ENCODE data around the gene PRKAR1B. TPM values are rescaled to one million over a fixed set of nuclear protein-coding genes. Genes with fewer than 3 reads are reported as not detected.

PRKAR1B gene
- total RNA-seq, 1 donor from 2014 or later, result 14.0 TPM

DNA sequence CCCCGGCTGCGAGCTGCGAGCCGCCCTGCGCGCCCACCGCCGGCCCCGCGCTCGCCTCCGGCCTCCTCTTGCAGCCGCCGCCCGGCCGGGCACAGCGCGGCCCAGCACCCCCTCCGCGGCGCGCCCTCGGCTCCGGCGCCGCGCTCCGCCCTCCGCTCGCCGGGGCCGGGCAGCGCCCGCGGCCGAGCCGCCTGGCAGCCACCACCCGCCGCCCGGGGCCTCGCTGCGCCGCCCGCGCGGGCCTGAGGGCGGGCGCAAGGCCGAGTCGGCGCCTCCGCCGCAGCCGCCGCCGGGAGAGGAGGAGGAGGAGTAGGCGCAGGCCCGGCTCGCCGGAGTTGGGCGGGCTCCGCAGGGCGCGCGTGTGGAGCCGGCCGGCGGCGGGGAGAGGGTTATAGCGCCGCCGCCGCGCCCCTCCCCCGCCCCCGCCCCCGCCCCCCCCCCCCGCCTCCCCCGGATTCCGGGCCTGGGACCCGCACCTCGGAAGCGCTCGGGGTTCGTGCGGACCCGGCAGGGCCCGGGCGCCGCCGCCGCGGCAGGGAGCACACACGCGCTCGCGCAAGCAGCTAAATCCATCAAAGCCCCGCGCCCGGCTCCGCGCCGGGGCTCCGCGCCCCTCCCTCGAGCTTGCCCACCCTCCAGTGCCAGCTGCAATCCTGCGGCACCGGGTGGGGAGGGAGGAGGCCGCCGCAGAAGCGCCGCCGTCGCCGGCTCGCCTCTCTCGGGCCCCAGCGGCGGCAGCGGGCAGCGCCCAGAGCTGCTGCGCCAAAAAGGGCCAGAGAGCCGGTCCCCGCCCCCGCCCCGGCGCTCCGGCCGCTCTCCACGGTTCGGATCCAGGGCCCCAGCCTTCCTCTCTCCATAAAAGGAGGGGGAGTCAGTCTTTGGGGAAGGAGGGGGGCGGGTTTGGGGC lies 207.3 kb downstream of the PRKAR1B start, which contains the start of gene PDGFA:
Gene PDGFA (minus strand): TSS at position 363 of the 907 bp plus-strand sequence. CDS start 845 bp downstream, outside the sequence.
- H3K4me3 ChIP-seq (ENCODE audit: low read depth, low read length), result peak within 1 kb of the TSS; percentile 91
- FAIRE-seq, result no peak
- TF ChIP-seq, protein P1, sequence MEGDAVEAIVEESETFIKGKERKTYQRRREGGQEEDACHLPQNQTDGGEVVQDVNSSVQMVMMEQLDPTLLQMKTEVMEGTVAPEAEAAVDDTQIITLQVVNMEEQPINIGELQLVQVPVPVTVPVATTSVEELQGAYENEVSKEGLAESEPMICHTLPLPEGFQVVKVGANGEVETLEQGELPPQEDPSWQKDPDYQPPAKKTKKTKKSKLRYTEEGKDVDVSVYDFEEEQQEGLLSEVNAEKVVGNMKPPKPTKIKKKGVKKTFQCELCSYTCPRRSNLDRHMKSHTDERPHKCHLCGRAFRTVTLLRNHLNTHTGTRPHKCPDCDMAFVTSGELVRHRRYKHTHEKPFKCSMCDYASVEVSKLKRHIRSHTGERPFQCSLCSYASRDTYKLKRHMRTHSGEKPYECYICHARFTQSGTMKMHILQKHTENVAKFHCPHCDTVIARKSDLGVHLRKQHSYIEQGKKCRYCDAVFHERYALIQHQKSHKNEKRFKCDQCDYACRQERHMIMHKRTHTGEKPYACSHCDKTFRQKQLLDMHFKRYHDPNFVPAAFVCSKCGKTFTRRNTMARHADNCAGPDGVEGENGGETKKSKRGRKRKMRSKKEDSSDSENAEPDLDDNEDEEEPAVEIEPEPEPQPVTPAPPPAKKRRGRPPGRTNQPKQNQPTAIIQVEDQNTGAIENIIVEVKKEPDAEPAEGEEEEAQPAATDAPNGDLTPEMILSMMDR (IDR thresholded peaks at IDR 0.05; ENCODE audit: insufficient read depth, low read length, severe bottlenecking), result peak; percentile 13
- H3K36me3 ChIP-seq (ENCODE audit: control insufficient read depth, insufficient read depth, low read length), result no peaks in the 10 kb centered on the region
- H3K27me3 ChIP-seq (ENCODE audit: control insufficient read depth, insufficient read depth, low read length), result no peaks in the 10 kb centered on the region
- DNase-seq (ENCODE audit: low read depth), result no peak

DNA sequence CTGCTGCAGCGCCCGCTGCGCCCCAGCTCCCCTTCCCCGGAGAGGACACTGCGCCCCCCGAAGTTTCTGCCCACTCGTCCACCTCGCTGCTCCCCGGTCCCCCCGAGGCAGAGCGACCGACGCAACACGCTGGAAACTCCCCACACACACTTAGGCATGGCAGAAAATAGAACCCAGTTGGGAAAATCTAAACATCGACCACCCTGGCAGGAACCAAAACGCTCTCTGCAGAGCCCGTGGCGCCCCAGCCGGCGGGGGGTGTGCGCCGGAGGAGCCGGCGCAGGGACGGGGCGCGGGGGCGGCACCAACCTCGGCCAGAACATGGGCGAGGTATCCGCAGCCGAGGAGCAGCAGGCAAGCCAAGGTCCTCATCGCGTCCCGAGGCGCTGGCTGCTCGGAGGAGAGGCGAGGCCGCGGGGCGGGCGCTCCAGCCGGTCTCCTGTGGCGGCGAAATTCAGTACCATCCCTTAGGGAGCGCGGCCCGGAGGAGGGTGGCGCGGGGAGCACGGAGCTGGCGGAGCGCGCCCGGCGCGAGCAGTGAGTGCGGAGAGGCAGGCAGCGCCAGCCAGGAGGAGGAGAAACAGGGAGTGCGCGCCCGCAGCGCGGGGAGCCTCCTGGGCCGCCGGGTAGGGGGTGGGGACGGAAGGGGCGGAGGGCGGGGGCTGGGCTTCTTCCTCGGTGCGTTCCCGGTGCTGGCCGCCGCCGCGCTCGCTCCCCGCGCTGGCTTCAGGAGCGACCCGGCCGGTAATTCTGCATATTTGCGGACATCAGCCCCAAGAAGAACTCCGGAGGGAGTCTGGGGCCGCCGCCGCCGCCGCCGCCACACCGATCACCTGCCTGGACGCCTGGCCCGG lies 208.2 kb downstream of the PRKAR1B start:
- Histone ChIP-seq H3K4me3 (ENCODE audit: low read depth, low read length) (peak overlapping the region; percentile 91), H3K36me3 (ENCODE audit: control insufficient read depth, insufficient read depth, low read length) (peaks cover 2% of the 10 kb centered on the region), H3K27me3 (ENCODE audit: control insufficient read depth, insufficient read depth, low read length) (no peaks in the 10 kb centered on the region)
- DNase-seq (ENCODE audit: low read depth) (peak; percentile 54), FAIRE-seq (no peak)
- TF ChIP-seq, protein P1 (IDR thresholded peaks at IDR 0.05; ENCODE audit: insufficient read depth, low read length, severe bottlenecking), result no peak

DNA sequence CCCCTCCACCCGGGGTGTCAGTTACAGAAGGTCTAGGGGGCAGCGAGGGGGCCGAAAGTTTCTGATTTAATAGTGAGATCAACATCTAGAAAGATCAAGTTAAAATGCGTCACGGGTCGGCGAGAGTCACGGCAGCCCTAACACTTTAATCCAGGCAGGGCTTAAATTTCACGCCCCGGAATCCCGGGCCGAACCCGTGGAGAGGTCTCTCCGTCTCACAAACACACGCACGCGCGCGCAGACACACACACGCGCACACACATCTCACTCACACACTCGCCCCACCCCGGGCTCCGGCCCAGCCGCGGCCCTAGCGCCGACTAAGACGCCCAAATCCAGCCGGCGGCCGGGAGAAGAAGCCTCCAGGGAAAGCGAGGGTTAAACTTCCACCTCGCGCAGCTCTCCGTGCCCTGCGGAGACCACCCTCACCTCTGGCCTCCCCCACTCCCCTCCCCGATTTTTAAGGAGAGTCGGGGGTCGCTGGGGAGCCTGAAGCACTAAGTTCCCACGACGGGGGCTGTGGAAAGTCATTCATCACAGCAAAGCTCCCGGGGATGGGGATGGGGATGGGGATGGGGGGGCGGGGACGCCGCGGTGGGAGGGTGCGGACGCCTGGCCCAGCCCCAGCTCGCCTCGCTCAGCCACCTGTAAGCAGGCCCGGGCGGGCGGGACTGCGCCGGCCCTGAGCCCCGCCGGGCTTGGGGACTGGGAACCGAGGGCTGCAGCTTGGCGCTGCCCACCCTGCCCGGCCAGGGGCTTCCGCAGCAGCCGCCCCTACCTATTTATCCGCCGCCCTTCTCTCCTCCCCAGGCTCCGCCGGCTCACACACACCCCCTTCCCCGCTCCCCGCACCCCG lies 209.1 kb downstream of the PRKAR1B start:
- TF ChIP-seq, protein P1 (IDR thresholded peaks at IDR 0.05; ENCODE audit: insufficient read depth, low read length, severe bottlenecking), result no peak
- peak overlapping the region; percentile 91 for H3K4me3 ChIP-seq (ENCODE audit: low read depth, low read length)
- no peaks in the 10 kb centered on the region for H3K27me3 ChIP-seq (ENCODE audit: control insufficient read depth, insufficient read depth, low read length)
- no peak for DNase-seq (ENCODE audit: low read depth)
- H3K36me3 ChIP-seq (ENCODE audit: control insufficient read depth, insufficient read depth, low read length), result peaks cover 2% of the 10 kb centered on the region
- FAIRE-seq, result no peak

DNA sequence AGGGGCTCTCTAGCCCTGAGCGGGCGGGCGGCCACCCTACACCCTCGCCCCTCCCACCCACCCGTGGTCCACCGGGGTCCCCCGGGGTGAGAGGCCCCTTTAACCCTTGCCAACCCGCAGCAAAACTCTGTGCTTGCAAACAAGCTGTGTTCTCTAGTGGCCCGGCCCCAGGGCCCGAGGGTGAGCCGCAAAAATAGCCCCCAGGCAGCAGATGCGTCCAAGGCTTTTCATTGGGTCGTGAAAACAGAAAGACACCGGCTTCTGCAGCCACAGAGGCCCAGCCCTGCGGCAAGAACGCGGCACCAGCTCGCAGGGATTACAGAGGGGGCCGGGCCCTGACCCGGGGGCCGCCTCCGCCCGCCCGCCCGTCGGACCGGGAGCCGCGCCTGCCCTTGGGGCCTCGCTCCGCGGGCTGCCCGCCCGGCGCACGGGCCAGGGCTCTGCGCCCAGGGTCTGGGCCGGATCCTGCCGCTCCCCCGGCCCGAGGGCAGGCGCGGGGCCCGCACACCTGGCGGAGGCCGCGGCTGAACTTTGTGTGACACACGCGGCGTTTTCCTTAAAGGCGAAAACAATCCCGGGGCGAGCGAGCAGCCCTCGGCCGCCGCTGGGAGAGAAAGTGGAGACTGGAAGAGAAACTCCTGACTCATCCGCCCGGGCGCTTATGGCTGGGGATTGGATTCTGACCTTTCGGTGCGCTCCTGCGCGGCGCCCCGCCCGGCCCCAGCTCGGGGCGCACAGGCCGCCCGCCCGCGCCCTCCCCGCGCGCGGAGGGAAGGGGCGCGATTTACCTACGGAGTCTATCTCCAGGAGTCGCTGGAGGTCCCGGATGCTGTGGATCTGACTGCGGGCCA lies 210.2 kb downstream of the PRKAR1B start:
- FAIRE-seq (no peak), DNase-seq (ENCODE audit: low read depth) (peak; percentile 47)
- TF ChIP-seq, protein P1 (IDR thresholded peaks at IDR 0.05; ENCODE audit: insufficient read depth, low read length, severe bottlenecking), result no peak

More for the DNA sequence above, 210.2 kb downstream of the PRKAR1B start:
- no peaks in the 10 kb centered on the region for H3K27me3 ChIP-seq (ENCODE audit: control insufficient read depth, insufficient read depth, low read length)
- H3K36me3 ChIP-seq (ENCODE audit: control insufficient read depth, insufficient read depth, low read length), result peaks cover 3% of the 10 kb centered on the region
- H3K4me3 ChIP-seq (ENCODE audit: low read depth, low read length), result peak overlapping the region; percentile 91

All from bronchial epithelial cell (primary cell).